Keratinocyte (primary cell): Measurements from ENCODE around the gene ZNF260.

Experiments
- CTCF ChIP-seq, 3 experiments: IDR thresholded peaks in 1 of 3; conservative IDR thresholded peaks in 1 of 3; optimal IDR thresholded peaks in 1 of 3; 2 replicates in 2 of 3; 3 replicates in 1 of 3; pipeline versions ENCODE3 to v1.5.1; 2011; ENCODE audit warnings: low read length in 3 of 3, mild to moderate bottlenecking in 3 of 3, moderate library complexity in 2 of 3, control low read depth in 1 of 3, inconsistent platforms in 1 of 3; ENCODE audit not compliant: insufficient read depth in 2 of 3; ENCODE audit errors: extremely low read depth in 1 of 3
- EZH2 ChIP-seq: IDR thresholded peaks from one replicate; pipeline ENCODE4 v1.6.1; 2012; ENCODE audit warnings: inconsistent platforms, mild to moderate bottlenecking, low read length, moderate library complexity

GRCh38 chr19:36524617-36525016 lies 3.5 kb downstream of the ZNF260 start:
- TF ChIP-seq EZH2 (no peak), CTCF (optimal IDR thresholded peaks at IDR 0.05 in 1 of 3, IDR thresholded peaks at IDR 0.05 in 1 of 3, conservative IDR thresholded peaks at IDR 0.05 in 1 of 3; ENCODE audit: extremely low read depth in 1 of 3, insufficient read depth in 2 of 3, low read length in 3 of 3) (no peak)
